GM18861 (cell line): ENCODE measurements around the gene ATP6AP1.

Experiments
- ATAC-seq: cut with Tn5 transposase; IDR thresholded peaks from one replicate; pipeline ENCODE4 v1.9.1; 2021; ENCODE audit not compliant: unreplicated experiment

ATP6AP1 gene

GRCh38 chrX:154430479-154430878 lies 2.0 kb downstream of the ATP6AP1 start:
- no peak for ATAC-seq

DNA sequence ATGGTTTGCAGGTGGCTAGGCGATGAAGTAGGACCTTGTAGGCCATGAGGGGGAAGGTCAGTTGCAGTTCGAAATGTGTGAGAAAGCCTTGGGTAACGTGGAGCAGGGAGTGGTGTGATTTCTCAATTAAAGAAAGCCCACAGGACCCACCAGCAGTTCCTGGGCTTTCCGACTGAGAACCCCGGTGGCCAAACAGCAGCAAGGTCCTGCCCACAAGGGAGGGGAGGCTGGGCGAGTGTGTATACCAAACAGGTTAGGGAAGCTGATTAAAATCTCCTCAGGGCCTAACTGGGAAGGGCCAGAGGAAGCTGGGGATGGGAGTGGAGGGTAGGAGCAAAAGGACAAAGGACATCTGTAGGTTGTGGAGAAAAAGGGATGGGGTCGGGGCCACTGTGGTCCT lies 2.4 kb downstream of the ATP6AP1 start:
- no peak for ATAC-seq

DNA sequence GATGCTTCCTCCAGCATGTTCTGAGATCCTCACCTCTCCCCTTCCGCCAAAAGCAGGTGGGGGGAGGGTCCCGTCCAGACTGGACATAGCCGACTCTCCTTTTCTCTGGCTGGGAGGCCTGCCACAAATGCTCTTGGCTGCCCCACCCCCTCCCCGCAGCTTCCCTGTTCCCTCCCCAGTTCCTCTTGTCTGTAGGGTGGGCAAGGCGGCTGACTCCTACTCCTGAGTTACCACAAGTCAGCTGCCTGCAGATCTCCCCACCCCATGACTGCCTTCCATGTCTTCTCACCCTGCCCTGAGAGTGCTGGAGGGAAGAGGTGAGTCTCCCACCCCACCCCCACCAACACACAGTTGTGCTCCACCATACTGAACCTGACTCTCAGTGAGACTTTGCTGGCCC lies 2.9 kb downstream of the ATP6AP1 start:
- ATAC-seq: no peak

- ATAC-seq: no peak
Observed at GRCh38 chrX:154432210-154432609, 3.7 kb downstream of the ATP6AP1 start.

- ATAC-seq: no peak
Observed at GRCh38 chrX:154433605-154434004, 5.1 kb downstream of the ATP6AP1 start.

- ATAC-seq: no peak
Observed at GRCh38 chrX:154434394-154435168, 6.1 kb downstream of the ATP6AP1 start.

- ATAC-seq: no peak
Observed at GRCh38 chrX:154435171-154435733, 6.8 kb downstream of the ATP6AP1 start.

DNA sequence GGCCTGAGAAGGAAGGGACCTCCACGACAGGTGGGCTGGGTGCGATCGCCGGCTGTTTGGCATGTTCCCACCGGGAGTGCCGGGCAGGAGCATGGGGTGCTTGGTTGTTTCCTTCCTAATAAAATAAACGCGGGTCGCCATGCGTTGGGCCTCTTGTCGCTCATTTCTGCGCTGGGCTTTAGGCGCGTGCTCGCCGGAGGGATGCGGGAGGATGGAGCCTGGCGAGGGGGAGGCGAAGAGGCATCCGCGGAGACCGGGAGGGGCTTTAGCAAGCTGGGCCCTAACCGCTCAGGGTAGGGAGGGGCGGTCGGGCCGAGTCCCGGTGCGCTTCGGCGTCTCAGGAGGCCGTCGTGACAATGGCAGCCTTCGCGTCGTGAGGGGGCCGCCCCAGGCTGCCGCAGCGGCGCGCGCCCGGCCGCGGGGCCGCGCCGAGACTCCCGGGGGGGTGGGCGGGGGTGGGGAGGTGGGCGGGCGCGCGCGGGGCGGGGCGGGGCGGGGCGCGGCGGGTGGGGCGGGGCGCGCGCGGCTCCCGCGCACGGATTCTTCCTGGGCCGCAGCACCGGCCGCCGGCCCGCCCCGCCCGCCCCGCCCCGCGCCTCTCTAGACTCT lies 8.0 kb downstream of the ATP6AP1 start:
- ATAC-seq: no peak

- no peak for ATAC-seq
Observed at GRCh38 chrX:154436983-154437752, 8.7 kb downstream of the ATP6AP1 start, which contains the start of gene GDI1. Gene GDI1, plus strand, starts transcription at chrX:154437154. Its CDS starts 101 bp downstream, at chrX:154437255.

GRCh38 chrX:154437971-154438893 lies 9.8 kb downstream of the ATP6AP1 start:
- ATAC-seq: no peak

- ATAC-seq: no peak
Observed at GRCh38 chrX:154439841-154440240, 11.4 kb downstream of the ATP6AP1 start.

GRCh38 chrX:154440623-154441357 lies 12.3 kb downstream of the ATP6AP1 start:
- ATAC-seq: no peak

GRCh38 chrX:154441564-154441963 lies 13.1 kb downstream of the ATP6AP1 start:
- no peak for ATAC-seq

DNA sequence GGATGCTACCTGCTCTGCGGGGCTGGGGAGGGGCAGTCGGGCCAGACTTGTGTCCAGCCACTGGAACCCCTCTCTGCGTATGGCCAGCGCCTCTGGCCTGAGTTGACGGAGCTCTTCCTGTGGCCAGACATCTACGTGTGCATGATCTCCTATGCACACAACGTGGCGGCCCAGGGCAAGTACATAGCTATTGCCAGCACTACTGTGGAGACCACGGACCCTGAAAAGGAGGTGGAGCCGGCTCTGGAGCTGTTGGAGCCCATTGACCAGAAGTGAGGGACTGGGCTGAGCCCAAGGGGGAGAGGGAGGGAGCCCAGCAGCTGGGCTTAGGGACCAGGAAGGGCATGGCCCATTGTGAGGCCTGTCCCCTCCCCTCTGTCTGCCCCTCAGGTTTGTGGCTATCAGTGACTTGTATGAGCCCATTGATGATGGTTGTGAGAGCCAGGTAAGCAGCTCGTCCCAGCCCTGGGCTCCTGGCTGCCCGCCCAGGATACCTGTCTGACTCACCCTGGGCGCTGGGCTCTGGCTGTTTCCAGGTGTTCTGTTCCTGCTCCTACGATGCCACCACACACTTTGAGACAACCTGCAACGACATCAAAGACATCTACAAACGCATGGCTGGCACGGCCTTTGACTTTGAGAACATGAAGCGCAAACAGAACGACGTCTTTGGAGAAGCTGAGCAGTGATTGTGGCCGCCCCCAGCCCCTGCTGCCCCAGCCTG lies 13.7 kb downstream of the ATP6AP1 start:
- ATAC-seq: no peak

- no peak for ATAC-seq
Observed at GRCh38 chrX:154443479-154443910, 15.0 kb downstream of the ATP6AP1 start.

DNA sequence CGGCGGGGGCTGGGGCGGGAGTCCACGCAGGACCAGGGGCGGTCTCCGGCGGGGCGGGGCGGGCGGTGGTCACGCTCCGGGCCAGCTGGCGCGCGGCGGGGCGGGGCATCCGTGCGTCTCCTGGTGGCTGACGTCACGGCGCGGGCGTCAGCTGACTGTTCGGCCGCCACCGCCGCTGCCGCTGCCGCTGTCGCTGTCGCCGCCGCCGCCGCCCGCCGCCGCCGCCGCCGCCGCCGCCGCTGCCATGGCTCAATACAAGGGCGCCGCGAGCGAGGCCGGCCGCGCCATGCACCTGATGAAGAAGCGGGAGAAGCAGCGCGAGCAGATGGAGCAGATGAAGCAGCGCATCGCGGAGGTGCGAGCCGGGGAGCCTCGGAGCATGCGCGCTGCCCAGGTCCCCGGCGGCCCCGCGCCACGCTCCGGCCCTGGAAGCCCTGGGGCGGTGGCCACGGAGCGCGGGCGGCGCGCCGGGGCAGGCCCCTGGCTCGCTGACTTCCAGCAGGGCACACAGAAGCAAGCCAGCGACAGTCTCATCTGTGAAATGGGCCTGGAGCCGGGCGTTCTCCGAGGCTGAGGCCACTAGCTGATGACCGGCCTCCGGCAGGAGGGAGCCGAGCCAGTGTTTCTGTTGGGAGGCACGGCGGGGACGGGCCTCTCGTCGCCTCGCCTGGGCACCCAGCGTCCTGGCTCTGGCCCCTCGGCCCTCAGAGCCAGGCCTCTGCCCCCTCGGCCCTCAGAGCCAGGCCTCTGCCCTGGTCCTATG lies 15.7 kb downstream of the ATP6AP1 start, which contains the start of gene FAM50A:
Gene FAM50A (plus strand): TSS at position 150 of the 763 bp plus-strand sequence. CDS start 95 bp downstream, at position 245.
- ATAC-seq: peak; percentile 71

GRCh38 chrX:154444755-154445246 lies 16.3 kb downstream of the ATP6AP1 start:
- no peak for ATAC-seq

DNA sequence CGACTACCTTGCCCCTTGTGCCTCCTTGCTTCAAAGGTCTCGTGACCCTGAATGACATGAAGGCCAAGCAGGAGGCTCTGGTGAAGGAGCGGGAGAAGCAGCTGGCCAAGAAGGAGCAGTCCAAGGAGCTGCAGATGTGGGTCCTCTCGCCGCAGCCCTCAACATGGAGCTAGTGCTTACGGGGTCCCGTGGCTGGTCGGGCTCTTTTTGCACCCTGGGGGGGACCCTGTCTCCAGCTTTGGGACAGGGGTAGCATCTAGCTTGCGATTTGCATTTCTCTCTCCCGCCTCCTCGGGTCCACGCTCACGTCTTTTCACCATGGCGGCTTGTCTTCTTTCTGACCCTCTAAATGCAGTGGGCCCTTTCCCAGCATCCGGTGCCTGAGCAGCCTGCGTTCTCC lies 17.3 kb downstream of the ATP6AP1 start:
- ATAC-seq: no peak
